ENCODE measurements around the gene ASB3.

DNA sequence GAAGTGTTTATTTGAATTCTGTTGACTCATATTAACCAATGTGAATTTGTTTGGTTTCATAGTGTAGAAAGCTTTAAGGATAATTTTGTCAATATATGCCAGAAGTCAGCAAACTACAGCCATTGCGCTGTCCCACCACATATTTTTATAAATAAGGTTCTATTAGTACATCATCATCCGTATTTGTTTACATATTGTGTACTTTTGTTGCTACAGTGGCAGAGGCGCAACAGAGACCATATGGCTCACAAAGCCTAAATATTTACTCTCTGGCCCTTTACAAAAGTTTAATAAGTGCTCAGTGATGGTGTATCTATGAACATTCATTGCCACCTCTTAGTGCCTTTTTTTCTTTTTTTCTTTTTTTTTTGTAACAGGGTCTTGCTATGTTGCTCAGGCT is 6.5 kb upstream of the ASB3 start:
- TF ChIP-seq, protein P1, sequence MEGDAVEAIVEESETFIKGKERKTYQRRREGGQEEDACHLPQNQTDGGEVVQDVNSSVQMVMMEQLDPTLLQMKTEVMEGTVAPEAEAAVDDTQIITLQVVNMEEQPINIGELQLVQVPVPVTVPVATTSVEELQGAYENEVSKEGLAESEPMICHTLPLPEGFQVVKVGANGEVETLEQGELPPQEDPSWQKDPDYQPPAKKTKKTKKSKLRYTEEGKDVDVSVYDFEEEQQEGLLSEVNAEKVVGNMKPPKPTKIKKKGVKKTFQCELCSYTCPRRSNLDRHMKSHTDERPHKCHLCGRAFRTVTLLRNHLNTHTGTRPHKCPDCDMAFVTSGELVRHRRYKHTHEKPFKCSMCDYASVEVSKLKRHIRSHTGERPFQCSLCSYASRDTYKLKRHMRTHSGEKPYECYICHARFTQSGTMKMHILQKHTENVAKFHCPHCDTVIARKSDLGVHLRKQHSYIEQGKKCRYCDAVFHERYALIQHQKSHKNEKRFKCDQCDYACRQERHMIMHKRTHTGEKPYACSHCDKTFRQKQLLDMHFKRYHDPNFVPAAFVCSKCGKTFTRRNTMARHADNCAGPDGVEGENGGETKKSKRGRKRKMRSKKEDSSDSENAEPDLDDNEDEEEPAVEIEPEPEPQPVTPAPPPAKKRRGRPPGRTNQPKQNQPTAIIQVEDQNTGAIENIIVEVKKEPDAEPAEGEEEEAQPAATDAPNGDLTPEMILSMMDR (IDR thresholded peaks at IDR 0.05): no peak
- no peak for TF ChIP-seq POLR2A (IDR thresholded peaks at IDR 0.05)

All from body of pancreas (tissue), 4 donors.